ENCODE measurements around the gene F13A1. TPM values are rescaled to one million over a fixed set of nuclear protein-coding genes. Genes with fewer than 3 reads are reported as not detected.

F13A1 gene
- polyA plus RNA-seq, 1 donor (not counting 4 experiments of a cell fraction or from before 2014, with no cell fraction given), result not detected

GRCh38 chr6:6176127-6176526 is 144.3 kb downstream of the F13A1 start:
- DNase-seq (ENCODE audit: low read depth, low spot score) (no peak), FAIRE-seq (no peak)
- no peak overlapping the region for H3K9ac ChIP-seq (ENCODE audit: control insufficient read depth, extremely low read depth, insufficient read depth, low read length)
- H3K36me3 ChIP-seq (ENCODE audit: control insufficient read depth in 2 of 2, extremely low read depth in 1 of 2, insufficient read depth in 2 of 2, low read length in 2 of 2), result no peaks in the 10 kb centered on the region
- no peaks in the 10 kb centered on the region for H3K9me3 ChIP-seq (ENCODE audit: control insufficient read depth, low read depth, low read length)
- no peaks in the 10 kb centered on the region for H4K20me1 ChIP-seq (ENCODE audit: control insufficient read depth, extremely low read depth, insufficient read depth, low read length)
- dilution Hi-C loops (cut with MboI; ENCODE audit: extremely low pct_ligation_motif_present, low sequenced_read_pairs), result no loop called here
- no peaks in the 10 kb centered on the region for H3K9me1 ChIP-seq (ENCODE audit: control insufficient read depth, extremely low read depth, insufficient read depth, low read length)
- H3K79me2 ChIP-seq (ENCODE audit: control insufficient read depth, insufficient read depth, low read length), result no peaks in the 10 kb centered on the region
- no peak for TF ChIP-seq EZH2 (IDR thresholded peaks at IDR 0.05; ENCODE audit: low read length)
- TF ChIP-seq CTCF (optimal IDR thresholded peaks at IDR 0.05 in 1 of 3, IDR thresholded peaks at IDR 0.05 in 1 of 3, conservative IDR thresholded peaks at IDR 0.05 in 1 of 3; ENCODE audit: extremely low read depth in 1 of 3, insufficient read depth in 2 of 3, low read length in 3 of 3), result no peak
- no peaks in the 10 kb centered on the region for H3K4me1 ChIP-seq (ENCODE audit: control insufficient read depth, extremely low read depth, insufficient read depth, low read length)
- no peaks in the 10 kb centered on the region for H3K27me3 ChIP-seq (ENCODE audit: control insufficient read depth, extremely low read depth, insufficient read depth, low read length)
- no peak overlapping the region for H3K4me3 ChIP-seq (ENCODE audit: control insufficient read depth in 2 of 3, extremely low read depth in 1 of 3, insufficient read depth in 2 of 3, low read depth in 1 of 3, low read length in 3 of 3)
- no peak overlapping the region for H3K27ac ChIP-seq (ENCODE audit: control insufficient read depth, insufficient read depth, low read length)
- H3K4me2 ChIP-seq (ENCODE audit: control insufficient read depth, extremely low read depth, insufficient read depth, low read depth, low read length), result no peak overlapping the region
- H2AFZ ChIP-seq (ENCODE audit: control insufficient read depth, low read length), result no peak overlapping the region

- FAIRE-seq, result no peak
- DNase-seq (ENCODE audit: low read depth, low spot score), result no peak
- Histone ChIP-seq H3K4me3 (ENCODE audit: control insufficient read depth in 2 of 3, extremely low read depth in 1 of 3, insufficient read depth in 2 of 3, low read depth in 1 of 3, low read length in 3 of 3) (no peak overlapping the region), H3K36me3 (ENCODE audit: control insufficient read depth in 2 of 2, extremely low read depth in 1 of 2, insufficient read depth in 2 of 2, low read length in 2 of 2) (no peaks in the 10 kb centered on the region), H3K27ac (ENCODE audit: control insufficient read depth, insufficient read depth, low read length) (no peak overlapping the region), H3K79me2 (ENCODE audit: control insufficient read depth, insufficient read depth, low read length) (no peaks in the 10 kb centered on the region), H3K27me3 (ENCODE audit: control insufficient read depth, extremely low read depth, insufficient read depth, low read length) (no peaks in the 10 kb centered on the region), H4K20me1 (ENCODE audit: control insufficient read depth, extremely low read depth, insufficient read depth, low read length) (no peaks in the 10 kb centered on the region), H2AFZ (ENCODE audit: control insufficient read depth, low read length) (no peak overlapping the region), H3K9ac (ENCODE audit: control insufficient read depth, extremely low read depth, insufficient read depth, low read length) (no peak overlapping the region), H3K4me2 (ENCODE audit: control insufficient read depth, extremely low read depth, insufficient read depth, low read depth, low read length) (no peak overlapping the region), H3K4me1 (ENCODE audit: control insufficient read depth, extremely low read depth, insufficient read depth, low read length) (no peaks in the 10 kb centered on the region), H3K9me3 (ENCODE audit: control insufficient read depth, low read depth, low read length) (no peaks in the 10 kb centered on the region), H3K9me1 (ENCODE audit: control insufficient read depth, extremely low read depth, insufficient read depth, low read length) (no peaks in the 10 kb centered on the region)
- dilution Hi-C loops (cut with MboI; ENCODE audit: extremely low pct_ligation_motif_present, low sequenced_read_pairs), result no loop called here
- TF ChIP-seq CTCF (optimal IDR thresholded peaks at IDR 0.05 in 1 of 3, IDR thresholded peaks at IDR 0.05 in 1 of 3, conservative IDR thresholded peaks at IDR 0.05 in 1 of 3; ENCODE audit: extremely low read depth in 1 of 3, insufficient read depth in 2 of 3, low read length in 3 of 3) (no peak), EZH2 (IDR thresholded peaks at IDR 0.05; ENCODE audit: low read length) (no peak)
Measured at GRCh38 chr6:6169141-6169540, 151.3 kb downstream of the F13A1 start.

All from keratinocyte (primary cell).